H1 (cell line): ENCODE results near the gene QSOX1. TPM values are rescaled to one million over a fixed set of nuclear protein-coding genes. Genes with fewer than 3 reads are reported as not detected.

Source experiments
- CEBPB ChIP-seq: IDR thresholded peaks from 2 replicates; pipeline ENCODE4 v1.6.1; 2012; ENCODE audit warnings: low read depth, low read length
- CHD7 ChIP-seq: fragments of 300-600 bp; sonication (generic); IDR thresholded peaks from 2 replicates; pipeline ENCODE4 v1.7.1; 2012; ENCODE audit warnings: low read length, moderate library complexity, mild to moderate bottlenecking, inconsistent platforms; ENCODE audit not compliant: insufficient replicate concordance
- GABPA ChIP-seq: IDR thresholded peaks from 2 replicates; pipeline ENCODE4 v1.6.1; 2011; ENCODE audit warnings: mild to moderate bottlenecking, low read length, moderate library complexity, borderline replicate concordance; ENCODE audit not compliant: insufficient read depth
- JUND ChIP-seq: IDR thresholded peaks from 2 replicates; pipeline ENCODE4 v1.6.1; 2011; ENCODE audit warnings: mild to moderate bottlenecking, improper control_type of control experiment, low read length
- NANOG ChIP-seq: IDR thresholded peaks from 2 replicates; pipeline ENCODE4 v1.6.1; 2011; ENCODE audit warnings: low read length, low read depth, mild to moderate bottlenecking, inconsistent platforms; ENCODE audit not compliant: insufficient read depth, poor library complexity, severe bottlenecking
- PHF8 ChIP-seq: fragments of 200-600 bp; sonication (generic); conservative IDR thresholded peaks from 2 replicates; pipeline ENCODE4 v1.7.1; 2012; ENCODE audit warnings: low read depth, mild to moderate bottlenecking, inconsistent platforms, low read length, moderate library complexity
- POLR2A ChIP-seq, 2 experiments: IDR thresholded peaks; 1 replicate in 1 of 2; 2 replicates in 1 of 2; pipeline ENCODE4 v1.6.1; 2011; ENCODE audit warnings: low read depth in 2 of 2, low read length in 2 of 2, mild to moderate bottlenecking in 2 of 2; ENCODE audit errors: control extremely low read depth in 1 of 2
- RAD21 ChIP-seq, 2 experiments: IDR thresholded peaks in 1 of 2; conservative IDR thresholded peaks in 1 of 2; 2 replicates each; pipeline ENCODE4 v1.6.1; 2011; ENCODE audit warnings: low read depth in 2 of 2, low read length in 2 of 2, improper control_type of control experiment in 1 of 2, inconsistent platforms in 1 of 2, mild to moderate bottlenecking in 1 of 2, moderate library complexity in 1 of 2
- TCF12 ChIP-seq: IDR thresholded peaks from 2 replicates; pipeline ENCODE4 v1.6.1; 2011; ENCODE audit warnings: low read depth, mild to moderate bottlenecking, low read length
- polyA plus RNA-seq, 7 experiments: library from polyadenylated mRNA; depleted of rRNA in 3 of 7; stranded (reverse) in 5 of 7; unstranded in 2 of 7; fragments of >200 nt in 5 of 7; fragments of 200-250 nt in 2 of 7; gene quantifications; 1 replicate in 5 of 7; 2 replicates in 1 of 7; 4 replicates in 1 of 7; pipeline versions ENCODE4 v1.2.1 to v1.2.3, GENCODE V29; 2011 to 2013; ENCODE audit warnings: missing spikeins in 2 of 7, mixed read lengths in 2 of 7
- total RNA-seq: library from RNA; stranded (reverse); fragmentation: NEBNext Ultra II Directional; extraction: Animal tissue kit (Norgen Biotek cat#: 25700); gene quantifications from 2 replicates; pipeline ENCODE4 v1.2.1, GENCODE V29; 2021

QSOX1 gene
- total and polyA plus RNA-seq, 2 of the 8 experiments (the other 6 are each of a cell fraction or from before 2014, with no cell fraction given) = 97.7 to 123 TPM

GRCh38 chr1:180239145-180240096 is 84.8 kb downstream of the QSOX1 start (continued):
- TF ChIP-seq CHD7 (peak; percentile 81), GABPA (no peak), PHF8 (no peak), JUND (no peak), POLR2A (IDR thresholded peaks at IDR 0.05; ENCODE audit: control extremely low read depth in 1 of 2, low read depth in 2 of 2, low read length in 2 of 2) (no peak), CEBPB (peak; percentile 79; the same call in 1 of the 2 replicates), RAD21 (IDR thresholded peaks at IDR 0.05 in 1 of 2, conservative IDR thresholded peaks at IDR 0.05 in 1 of 2; ENCODE audit: low read depth in 2 of 2, low read length in 2 of 2) (no peak), TCF12 (peak; percentile 51; the same call in 1 of the 2 replicates), NANOG (peak; percentile 69)
